ENCODE data around the gene ARHGEF25. TPM values are rescaled to one million over a fixed set of nuclear protein-coding genes. Genes with fewer than 3 reads are reported as not detected.

The ARHGEF25 gene
- total and polyA plus RNA-seq, 2 of the 13 experiments (the other 11 are each of a cell fraction or from before 2014, with no cell fraction given): 11.5 to 12.5 TPM

DNA sequence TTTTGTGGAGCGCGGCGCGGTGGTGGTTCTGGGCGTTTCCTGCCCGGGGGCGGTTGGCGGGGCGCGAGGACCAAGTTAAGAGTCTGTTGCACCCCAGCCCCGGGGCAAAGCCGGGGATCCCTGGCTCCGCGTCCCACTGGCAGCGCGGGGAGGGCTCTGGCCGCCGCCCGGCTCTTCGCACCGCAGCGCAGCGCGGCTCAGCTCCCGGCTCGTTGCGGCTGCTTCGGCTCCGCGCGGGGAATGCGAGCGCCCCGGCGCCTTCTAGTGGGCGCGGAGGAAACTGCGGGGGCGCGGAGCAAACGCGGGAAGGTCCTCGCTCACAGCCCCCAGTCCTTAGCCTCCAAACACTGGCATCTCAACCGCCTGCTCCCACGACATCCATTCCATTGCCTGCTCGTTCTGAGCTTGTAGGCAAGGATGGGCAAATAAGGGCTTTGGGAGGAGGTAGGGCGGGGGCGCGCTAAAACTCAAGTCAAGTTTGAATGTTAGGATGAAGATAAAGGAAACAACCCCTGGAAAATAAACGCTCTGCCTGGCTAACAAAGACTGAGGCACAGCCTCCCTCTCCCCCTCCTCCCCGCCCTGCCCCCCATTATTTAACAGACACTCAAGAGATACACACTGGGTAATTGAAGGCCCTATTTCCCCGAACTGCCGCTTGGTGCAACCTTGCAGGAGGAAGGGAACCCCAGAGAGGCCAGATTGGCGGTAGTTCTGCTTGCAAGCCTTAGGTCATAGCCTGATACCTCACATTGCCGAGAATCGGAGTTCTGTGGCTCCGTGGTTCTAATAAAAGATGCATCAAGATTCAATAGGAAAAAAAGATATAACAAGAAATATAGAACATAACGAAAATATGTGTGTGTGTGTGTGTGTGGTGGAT is 22.0 kb downstream of the ARHGEF25 start, which contains the start of gene B4GALNT1 (continued):
- no peak for TF ChIP-seq SOX13 (IDR thresholded peaks at IDR 0.05)
- TF ChIP-seq SOX13 (CRISPR knock-in tag; conservative IDR thresholded peaks at IDR 0.05 in 1 of 2, IDR thresholded peaks at IDR 0.05 in 1 of 2): no peak; a peak in 1 of 4 replicates
- TF ChIP-seq, protein P1, sequence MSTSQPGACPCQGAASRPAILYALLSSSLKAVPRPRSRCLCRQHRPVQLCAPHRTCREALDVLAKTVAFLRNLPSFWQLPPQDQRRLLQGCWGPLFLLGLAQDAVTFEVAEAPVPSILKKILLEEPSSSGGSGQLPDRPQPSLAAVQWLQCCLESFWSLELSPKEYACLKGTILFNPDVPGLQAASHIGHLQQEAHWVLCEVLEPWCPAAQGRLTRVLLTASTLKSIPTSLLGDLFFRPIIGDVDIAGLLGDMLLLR (CRISPR knock-in tag; IDR thresholded peaks at IDR 0.05): no peak
- TF ChIP-seq, protein P2, sequence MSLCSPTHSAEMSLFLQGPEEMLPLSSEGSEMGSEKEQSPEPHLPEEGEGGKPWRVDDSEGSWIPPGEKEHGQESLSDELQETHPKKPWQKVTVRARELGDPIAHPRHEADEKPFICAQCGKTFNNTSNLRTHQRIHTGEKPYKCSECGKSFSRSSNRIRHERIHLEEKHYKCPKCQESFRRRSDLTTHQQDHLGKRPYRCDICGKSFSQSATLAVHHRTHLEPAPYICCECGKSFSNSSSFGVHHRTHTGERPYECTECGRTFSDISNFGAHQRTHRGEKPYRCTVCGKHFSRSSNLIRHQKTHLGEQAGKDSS (CRISPR knock-in tag; IDR thresholded peaks at IDR 0.05; ENCODE audit: borderline replicate concordance, low read depth): peak; percentile 88; the same call in 1 of the 2 replicates
- TF ChIP-seq NCOA1 (CRISPR knock-in tag; IDR thresholded peaks at IDR 0.05): peak; percentile 75; the same call in 1 of the 2 replicates
- no peak for TF ChIP-seq CREB1 (IDR thresholded peaks at IDR 0.05)
- no peak for TF ChIP-seq CREB1 (CRISPR knock-in tag; IDR thresholded peaks at IDR 0.05)
- TF ChIP-seq ZNF775 (CRISPR knock-in tag; IDR thresholded peaks at IDR 0.05; ENCODE audit: borderline replicate concordance): no peak
- no peak for TF ChIP-seq SIN3B (IDR thresholded peaks at IDR 0.05; ENCODE audit: low read length)
- TF ChIP-seq FOSL2 (CRISPR knock-in tag; IDR thresholded peaks at IDR 0.05): no peak
- no peak; the same call in 1 of the 2 replicates for TF ChIP-seq PAWR (CRISPR knock-in tag; IDR thresholded peaks at IDR 0.05; ENCODE audit: borderline replicate concordance)
- TF ChIP-seq, protein P3, sequence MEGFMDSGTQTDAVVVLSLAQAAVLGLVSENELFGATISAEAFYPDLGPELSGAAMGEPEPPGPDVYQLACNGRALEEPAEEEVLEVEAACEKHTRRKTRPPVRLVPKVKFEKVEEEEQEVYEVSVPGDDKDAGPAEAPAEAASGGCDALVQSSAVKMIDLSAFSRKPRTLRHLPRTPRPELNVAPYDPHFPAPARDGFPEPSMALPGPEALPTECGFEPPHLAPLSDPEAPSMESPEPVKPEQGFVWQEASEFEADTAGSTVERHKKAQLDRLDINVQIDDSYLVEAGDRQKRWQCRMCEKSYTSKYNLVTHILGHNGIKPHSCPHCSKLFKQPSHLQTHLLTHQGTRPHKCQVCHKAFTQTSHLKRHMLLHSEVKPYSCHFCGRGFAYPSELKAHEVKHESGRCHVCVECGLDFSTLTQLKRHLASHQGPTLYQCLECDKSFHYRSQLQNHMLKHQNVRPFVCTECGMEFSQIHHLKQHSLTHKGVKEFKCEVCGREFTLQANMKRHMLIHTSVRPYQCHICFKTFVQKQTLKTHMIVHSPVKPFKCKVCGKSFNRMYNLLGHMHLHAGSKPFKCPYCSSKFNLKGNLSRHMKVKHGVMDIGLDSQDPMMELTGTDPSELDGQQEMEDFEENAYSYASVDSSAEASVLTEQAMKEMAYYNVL (CRISPR knock-in tag; IDR thresholded peaks at IDR 0.05; ENCODE audit: borderline replicate concordance): no peak
- TF ChIP-seq NFE2L2 (IDR thresholded peaks at IDR 0.05; ENCODE audit: low read length): no peak
- no peak for TF ChIP-seq ETV6 (CRISPR knock-in tag; conservative IDR thresholded peaks at IDR 0.05)
- TF ChIP-seq, protein P4, sequence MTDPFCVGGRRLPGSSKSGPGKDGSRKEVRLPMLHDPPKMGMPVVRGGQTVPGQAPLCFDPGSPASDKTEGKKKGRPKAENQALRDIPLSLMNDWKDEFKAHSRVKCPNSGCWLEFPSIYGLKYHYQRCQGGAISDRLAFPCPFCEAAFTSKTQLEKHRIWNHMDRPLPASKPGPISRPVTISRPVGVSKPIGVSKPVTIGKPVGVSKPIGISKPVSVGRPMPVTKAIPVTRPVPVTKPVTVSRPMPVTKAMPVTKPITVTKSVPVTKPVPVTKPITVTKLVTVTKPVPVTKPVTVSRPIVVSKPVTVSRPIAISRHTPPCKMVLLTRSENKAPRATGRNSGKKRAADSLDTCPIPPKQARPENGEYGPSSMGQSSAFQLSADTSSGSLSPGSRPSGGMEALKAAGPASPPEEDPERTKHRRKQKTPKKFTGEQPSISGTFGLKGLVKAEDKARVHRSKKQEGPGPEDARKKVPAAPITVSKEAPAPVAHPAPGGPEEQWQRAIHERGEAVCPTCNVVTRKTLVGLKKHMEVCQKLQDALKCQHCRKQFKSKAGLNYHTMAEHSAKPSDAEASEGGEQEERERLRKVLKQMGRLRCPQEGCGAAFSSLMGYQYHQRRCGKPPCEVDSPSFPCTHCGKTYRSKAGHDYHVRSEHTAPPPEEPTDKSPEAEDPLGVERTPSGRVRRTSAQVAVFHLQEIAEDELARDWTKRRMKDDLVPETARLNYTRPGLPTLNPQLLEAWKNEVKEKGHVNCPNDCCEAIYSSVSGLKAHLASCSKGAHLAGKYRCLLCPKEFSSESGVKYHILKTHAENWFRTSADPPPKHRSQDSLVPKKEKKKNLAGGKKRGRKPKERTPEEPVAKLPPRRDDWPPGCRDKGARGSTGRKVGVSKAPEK (CRISPR knock-in tag; IDR thresholded peaks at IDR 0.05; ENCODE audit: borderline replicate concordance): no peak
- TF ChIP-seq ZNF264 (CRISPR knock-in tag; IDR thresholded peaks at IDR 0.05): no peak
- peak; percentile 67; the same call in 1 of the 2 replicates for TF ChIP-seq ZBTB7A (CRISPR knock-in tag; IDR thresholded peaks at IDR 0.05)
- TF ChIP-seq NFE2 (CRISPR knock-in tag; IDR thresholded peaks at IDR 0.05): no peak
- no peak; the same call in 1 of the 2 replicates for TF ChIP-seq TBP (CRISPR knock-in tag; IDR thresholded peaks at IDR 0.05)
- no peak for TF ChIP-seq ZNF326 (CRISPR knock-in tag; IDR thresholded peaks at IDR 0.05; ENCODE audit: borderline replicate concordance)
- TF ChIP-seq, protein P5, sequence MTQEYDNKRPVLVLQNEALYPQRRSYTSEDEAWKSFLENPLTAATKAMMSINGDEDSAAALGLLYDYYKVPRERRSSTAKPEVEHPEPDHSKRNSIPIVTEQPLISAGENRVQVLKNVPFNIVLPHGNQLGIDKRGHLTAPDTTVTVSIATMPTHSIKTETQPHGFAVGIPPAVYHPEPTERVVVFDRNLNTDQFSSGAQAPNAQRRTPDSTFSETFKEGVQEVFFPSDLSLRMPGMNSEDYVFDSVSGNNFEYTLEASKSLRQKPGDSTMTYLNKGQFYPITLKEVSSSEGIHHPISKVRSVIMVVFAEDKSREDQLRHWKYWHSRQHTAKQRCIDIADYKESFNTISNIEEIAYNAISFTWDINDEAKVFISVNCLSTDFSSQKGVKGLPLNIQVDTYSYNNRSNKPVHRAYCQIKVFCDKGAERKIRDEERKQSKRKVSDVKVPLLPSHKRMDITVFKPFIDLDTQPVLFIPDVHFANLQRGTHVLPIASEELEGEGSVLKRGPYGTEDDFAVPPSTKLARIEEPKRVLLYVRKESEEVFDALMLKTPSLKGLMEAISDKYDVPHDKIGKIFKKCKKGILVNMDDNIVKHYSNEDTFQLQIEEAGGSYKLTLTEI (CRISPR knock-in tag; conservative IDR thresholded peaks at IDR 0.05): no peak
